Ascending aorta (tissue), 2 donors: Measurements from ENCODE around the gene PHPT1. TPM values are rescaled to one million over a fixed set of nuclear protein-coding genes. Genes with fewer than 3 reads are reported as not detected.
A peak's percentile ranks its signal among the peaks of the same experiment; 100 is the strongest.

Experiments
- DNase-seq, 2 donors: peaks; one replicate each; pipeline ENCODE4 v3.0.0-alpha.2; 2019; ENCODE audit warnings: low spot score in 2 of 2
- H3K27ac ChIP-seq, 2 donors: fragments of 200-600 bp; sonication (generic); one replicate each; pipeline ENCODE4 v1.5.1; 2016 to 2017; ENCODE audit warnings: mild to moderate bottlenecking in 1 of 2
- H3K27me3 ChIP-seq: fragments of 200-600 bp; sonication (generic); one replicate; pipeline ENCODE4 v1.5.1; 2017
- H3K36me3 ChIP-seq, 2 donors: fragments of 200-600 bp; sonication (generic); one replicate each; pipeline ENCODE4 v1.5.1; 2016
- H3K4me1 ChIP-seq, 2 donors: fragments of 200-600 bp; sonication (generic); one replicate each; pipeline ENCODE4 v1.5.1; 2016 to 2017; ENCODE audit warnings: mild to moderate bottlenecking in 1 of 2
- H3K4me3 ChIP-seq, 2 donors: fragments of 200-600 bp; sonication (generic); one replicate each; pipeline ENCODE4 v1.5.1; 2016 to 2017; ENCODE audit warnings: mild to moderate bottlenecking in 1 of 2
- H3K9me3 ChIP-seq, 2 donors: fragments of 200-600 bp; sonication (generic); one replicate each; pipeline ENCODE4 v1.5.1; 2016
- intact Hi-C: fragments of 100-400 bp; cut with DNase I; formaldehyde crosslinking; loops from one replicate; pipeline ENCODE4 v1.15.1; 2023
- total RNA-seq: library from RNA; depleted of rRNA; stranded (reverse); fragments of >200 nt; gene quantifications from one replicate; pipeline ENCODE4 v1.1.0, GENCODE V29; 2016
- TF ChIP-seq, protein P1 (sequence below), 3 experiments: fragments of 200-600 bp in 2 of 3; fragments of 450-650 bp in 1 of 3; sonication (generic) in 2 of 3; IDR thresholded peaks; one replicate each; pipeline ENCODE4 v1.5.1; 2016 to 2019; ENCODE audit warnings: antibody characterized with exemption in 3 of 3, mild to moderate bottlenecking in 1 of 3, moderate library complexity in 1 of 3

PHPT1 gene
- total RNA-seq, 1 donor from 2014 or later = 108 TPM

DNA sequence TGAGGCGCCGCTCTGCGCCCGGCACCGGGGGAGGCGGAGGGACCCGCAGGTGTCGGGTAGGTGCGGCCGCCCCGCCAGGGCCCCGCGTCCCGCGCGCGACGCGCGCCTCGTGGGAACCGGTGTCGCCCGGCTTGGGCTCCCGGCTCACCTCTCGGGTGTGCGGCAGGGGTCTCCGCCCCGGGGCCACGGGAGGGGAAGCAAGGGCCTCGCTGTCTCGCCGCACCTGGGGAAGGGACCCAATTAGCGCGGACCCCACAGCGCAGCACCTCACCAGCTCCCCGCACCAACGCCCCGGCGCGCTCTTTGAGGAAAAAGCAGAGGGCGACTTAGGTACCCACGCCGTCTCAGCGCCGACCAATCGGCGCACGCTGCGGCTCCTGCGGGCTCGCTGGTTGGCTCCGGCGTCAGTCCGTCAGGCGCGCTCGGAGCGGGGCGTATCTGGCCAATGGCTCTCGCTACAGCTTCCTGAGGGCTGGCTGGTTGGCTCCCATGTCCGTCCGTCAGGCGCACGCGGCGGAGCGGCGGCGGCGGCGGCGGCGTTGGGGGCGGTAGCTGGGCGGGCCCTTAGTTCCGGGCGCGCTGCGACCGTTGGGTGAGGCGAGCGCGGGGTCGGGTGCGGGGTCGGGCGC, 36.9 kb downstream of the PHPT1 start, which contains the start of gene TRAF2:
Gene TRAF2, plus strand, starts transcription at position 567 of the 629 bp plus-strand sequence. CDS start 12,225 bp downstream, outside the sequence.
- peak; percentile 88 to 98 for DNase-seq
- Histone ChIP-seq H3K27ac (peak within 1 kb of the TSS; percentile 76 to 78), H3K9me3 (no peaks in the 10 kb centered on the region), H3K36me3 (no peaks in the 10 kb centered on the region), H3K27me3 (no peaks in the 10 kb centered on the region), H3K4me3 (peak within 1 kb of the TSS; percentile 89 to 96), H3K4me1 (peaks cover 0 to 8% of the 10 kb centered on the region in 2 donors)
- TF ChIP-seq, protein P1, sequence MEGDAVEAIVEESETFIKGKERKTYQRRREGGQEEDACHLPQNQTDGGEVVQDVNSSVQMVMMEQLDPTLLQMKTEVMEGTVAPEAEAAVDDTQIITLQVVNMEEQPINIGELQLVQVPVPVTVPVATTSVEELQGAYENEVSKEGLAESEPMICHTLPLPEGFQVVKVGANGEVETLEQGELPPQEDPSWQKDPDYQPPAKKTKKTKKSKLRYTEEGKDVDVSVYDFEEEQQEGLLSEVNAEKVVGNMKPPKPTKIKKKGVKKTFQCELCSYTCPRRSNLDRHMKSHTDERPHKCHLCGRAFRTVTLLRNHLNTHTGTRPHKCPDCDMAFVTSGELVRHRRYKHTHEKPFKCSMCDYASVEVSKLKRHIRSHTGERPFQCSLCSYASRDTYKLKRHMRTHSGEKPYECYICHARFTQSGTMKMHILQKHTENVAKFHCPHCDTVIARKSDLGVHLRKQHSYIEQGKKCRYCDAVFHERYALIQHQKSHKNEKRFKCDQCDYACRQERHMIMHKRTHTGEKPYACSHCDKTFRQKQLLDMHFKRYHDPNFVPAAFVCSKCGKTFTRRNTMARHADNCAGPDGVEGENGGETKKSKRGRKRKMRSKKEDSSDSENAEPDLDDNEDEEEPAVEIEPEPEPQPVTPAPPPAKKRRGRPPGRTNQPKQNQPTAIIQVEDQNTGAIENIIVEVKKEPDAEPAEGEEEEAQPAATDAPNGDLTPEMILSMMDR (IDR thresholded peaks at IDR 0.05) = peak in 1 of 3 experiments; percentile 30
- intact Hi-C loops = loop anchor here (1.0 to 5.0 kb wide), 5 partner anchors 20 to 111 kb away; partner anchors contain the start of genes CLIC3, EDF1, FBXW5 and PHPT1

DNA sequence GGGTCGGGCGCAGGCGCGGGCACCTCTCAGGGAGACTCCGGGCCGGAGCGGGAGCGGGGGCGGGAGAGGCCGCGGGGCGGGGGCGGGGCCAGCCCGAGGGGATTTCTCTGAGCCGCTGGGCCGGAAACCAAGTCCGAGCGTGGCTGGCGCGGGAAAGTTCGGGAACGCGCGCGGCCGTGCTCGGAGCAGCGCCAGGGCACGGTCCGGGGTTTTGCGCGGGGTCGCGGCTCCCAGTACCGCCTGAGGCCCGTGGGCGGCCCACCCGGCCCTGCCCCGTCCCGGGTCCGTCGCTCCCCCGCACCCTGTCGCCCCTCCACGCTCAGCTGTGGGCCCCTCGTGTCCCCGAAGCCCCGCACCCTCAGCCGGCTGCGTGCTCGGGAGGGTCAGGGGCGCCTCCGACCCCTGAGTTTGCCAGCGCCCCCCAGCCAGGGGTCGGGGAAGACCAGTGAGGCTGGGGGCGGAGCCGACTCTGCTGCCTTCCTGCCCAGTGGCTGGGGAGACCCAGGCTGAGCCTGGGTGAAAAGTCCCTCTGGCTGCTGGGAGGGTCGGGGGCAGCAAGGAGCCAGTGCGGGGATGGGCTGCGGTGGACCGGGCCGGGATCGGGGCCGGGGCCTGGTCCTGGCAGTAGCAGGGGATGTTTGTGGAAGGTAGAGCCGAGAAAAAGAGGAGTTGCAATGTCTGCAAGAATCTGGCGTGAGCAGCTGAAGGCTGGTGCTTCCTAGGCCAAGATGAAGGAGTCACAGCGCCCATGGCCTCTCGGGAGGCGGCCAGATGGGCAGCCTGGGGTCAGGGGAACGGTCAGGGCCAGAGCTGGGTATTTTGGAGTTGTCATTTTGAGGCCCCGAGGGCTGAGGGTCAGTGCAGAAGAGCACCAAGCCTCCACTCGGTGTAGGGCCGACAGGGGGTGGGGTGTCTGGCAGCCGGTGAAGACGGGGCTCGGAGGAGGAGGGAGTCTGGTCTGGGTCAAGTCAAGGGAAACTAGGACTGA, 37.7 kb downstream of the PHPT1 start:
- intact Hi-C loops = loop anchor here (1.0 to 5.0 kb wide), 5 partner anchors 21 to 110 kb away; partner anchors contain the start of genes CLIC3, EDF1, FBXW5 and PHPT1
- no peaks in the 10 kb centered on the region for H3K36me3 ChIP-seq
- H3K27ac ChIP-seq = peak overlapping the region; percentile 76 to 78
- H3K4me1 ChIP-seq = peaks cover 0 to 8% of the 10 kb centered on the region in 2 donors
- peak overlapping the region; percentile 89 to 96 for H3K4me3 ChIP-seq
- no peaks in the 10 kb centered on the region for H3K9me3 ChIP-seq
- TF ChIP-seq, protein P1 (IDR thresholded peaks at IDR 0.05) = no peak
- no peak for DNase-seq
- no peaks in the 10 kb centered on the region for H3K27me3 ChIP-seq

DNA sequence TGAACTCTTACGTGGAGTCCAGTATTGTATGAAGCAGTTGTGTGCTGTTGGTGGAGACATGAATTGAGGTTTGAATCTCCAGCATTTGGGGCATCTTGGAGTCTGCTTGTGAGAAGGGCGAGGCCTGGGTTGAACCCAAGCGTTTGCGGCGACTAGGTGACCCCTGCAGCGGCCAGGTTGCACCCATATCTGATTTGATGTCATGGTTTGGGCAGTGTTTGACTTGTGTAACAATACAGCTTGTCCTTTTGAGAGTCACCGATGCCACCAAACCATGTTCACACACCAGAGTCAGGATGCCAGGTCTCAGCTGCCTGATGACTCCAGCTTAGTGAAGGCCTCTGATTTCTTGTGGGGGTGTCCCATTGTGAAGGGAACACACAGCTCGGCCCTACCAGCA, 39.2 kb downstream of the PHPT1 start:
- H3K4me3 ChIP-seq = no peak overlapping the region
- intact Hi-C loops = loop anchor here (5.0 kb wide), 1 partner anchor 109 kb away; the partner anchor contains the start of gene CLIC3
- peaks cover 0 to 8% of the 10 kb centered on the region in 2 donors for H3K36me3 ChIP-seq
- no peaks in the 10 kb centered on the region for H3K27me3 ChIP-seq
- H3K4me1 ChIP-seq = peaks cover 0 to 8% of the 10 kb centered on the region in 2 donors
- TF ChIP-seq, protein P1 (IDR thresholded peaks at IDR 0.05) = no peak
- H3K27ac ChIP-seq = no peak overlapping the region
- DNase-seq = no peak
- H3K9me3 ChIP-seq = no peaks in the 10 kb centered on the region

DNA sequence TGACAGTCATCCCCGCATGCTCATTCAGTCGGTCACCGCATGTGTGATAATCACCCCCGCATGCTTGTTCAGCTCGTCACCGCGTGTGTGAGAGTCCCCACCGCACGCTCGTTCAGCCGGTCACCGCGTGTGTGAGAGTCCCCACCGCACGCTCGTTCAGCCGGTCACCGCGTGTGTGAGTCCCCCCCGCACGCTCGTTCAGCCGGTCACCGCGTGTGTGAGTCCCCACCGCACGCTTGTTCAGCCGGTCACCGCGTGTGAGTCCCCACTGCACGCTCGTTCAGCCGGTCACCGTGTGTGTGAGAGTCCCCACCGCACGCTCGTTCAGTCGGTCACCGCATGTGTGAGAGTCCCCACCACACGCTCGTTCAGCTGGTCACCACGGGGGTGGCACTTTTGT, 40.6 kb downstream of the PHPT1 start:
- intact Hi-C loops = loop anchor here (5.0 kb wide), 1 partner anchor 107 kb away; the partner anchor contains the start of gene CLIC3
- no peak overlapping the region for H3K4me3 ChIP-seq
- peaks cover 0 to 8% of the 10 kb centered on the region in 2 donors for H3K4me1 ChIP-seq
- no peak overlapping the region for H3K27ac ChIP-seq
- peaks cover 0 to 8% of the 10 kb centered on the region in 2 donors for H3K36me3 ChIP-seq
- no peak for DNase-seq
- no peaks in the 10 kb centered on the region for H3K27me3 ChIP-seq
- H3K9me3 ChIP-seq = no peaks in the 10 kb centered on the region
- TF ChIP-seq, protein P1 (IDR thresholded peaks at IDR 0.05) = no peak

DNA sequence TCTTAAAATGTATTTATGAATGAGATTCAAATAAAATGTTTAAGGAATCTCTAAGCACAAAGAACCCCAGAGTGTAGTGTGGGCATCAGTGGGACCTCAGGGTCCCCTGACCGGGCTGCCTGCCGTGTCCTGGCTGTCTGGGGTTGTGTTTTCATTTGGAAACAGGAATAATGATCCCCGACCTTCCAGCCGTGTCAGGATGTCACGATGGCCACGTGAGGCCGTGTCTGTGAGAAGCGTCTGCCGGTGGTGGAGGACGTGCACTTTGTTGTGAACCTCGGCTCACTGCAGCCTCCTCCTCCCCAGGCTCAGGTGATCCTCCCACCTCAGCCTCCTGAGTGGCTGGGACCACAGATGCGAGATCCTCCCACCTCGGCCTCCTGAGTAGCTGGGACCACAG, 41.5 kb downstream of the PHPT1 start:
- Histone ChIP-seq H3K36me3 (peaks cover 6 to 8% of the 10 kb centered on the region in 2 donors), H3K9me3 (no peaks in the 10 kb centered on the region), H3K4me1 (peaks cover 0 to 8% of the 10 kb centered on the region in 2 donors), H3K27ac (no peak overlapping the region), H3K27me3 (no peaks in the 10 kb centered on the region), H3K4me3 (no peak overlapping the region)
- intact Hi-C loops = no loop called here
- TF ChIP-seq, protein P1 (IDR thresholded peaks at IDR 0.05) = no peak
- no peak for DNase-seq
